ENCODE measurements around the gene KRTAP3-2. TPM values are rescaled to one million over a fixed set of nuclear protein-coding genes. Genes with fewer than 3 reads are reported as not detected.
A peak's percentile ranks its signal among the peaks of the same experiment; 100 is the strongest.

KRTAP3-2 gene
- total and polyA plus RNA-seq, 8 donors = not detected

- H3K4me1 ChIP-seq = no peaks in the 10 kb centered on the region
- TF ChIP-seq POLR2A (IDR thresholded peaks at IDR 0.05) (no peak), CTCF (IDR thresholded peaks at IDR 0.05) (no peak)
- no peaks in the 10 kb centered on the region for H3K9me3 ChIP-seq
- H3K36me3 ChIP-seq = no peaks in the 10 kb centered on the region
- H3K27me3 ChIP-seq = peaks cover 0 to 6% (median 0%) of the 10 kb centered on the region in 3 donors
- intact Hi-C loops (cut with DNase I; ENCODE audit: low total_unique reads) = no loop called here
- 56 to 75% (median 62%) methylated on average over 8 of the region's 8 CpGs for WGBS, 5 donors
- DNase-seq = peak in 1 of 2 donors; percentile 60
- H3K4me3 ChIP-seq = no peak overlapping the region
- no peak overlapping the region for H3K27ac ChIP-seq
Observed at GRCh38 chr17:40956401-40957254, 43.1 kb downstream of the KRTAP3-2 start.

GRCh38 chr17:40953881-40954280, 45.8 kb downstream of the KRTAP3-2 start:
- H3K9me3 ChIP-seq = no peaks in the 10 kb centered on the region
- WGBS, 5 donors = 77 to 89% (median 87%) methylated on average over 2 of the region's 2 CpGs
- TF ChIP-seq POLR2A (IDR thresholded peaks at IDR 0.05) = no peak
- no peak for TF ChIP-seq EP300 (IDR thresholded peaks at IDR 0.05)
- no peak for TF ChIP-seq POLR2AphosphoS5 (IDR thresholded peaks at IDR 0.05)
- no peak for TF ChIP-seq CTCF (IDR thresholded peaks at IDR 0.05)
- peaks cover 0 to 7% (median 6%) of the 10 kb centered on the region in 3 donors for H3K27me3 ChIP-seq
- no peak overlapping the region for H3K4me3 ChIP-seq
- intact Hi-C loops (cut with DNase I; ENCODE audit: low total_unique reads) = no loop called here
- no peak overlapping the region for H3K27ac ChIP-seq
- no peaks in the 10 kb centered on the region for H3K36me3 ChIP-seq
- DNase-seq = no peak
- H3K4me1 ChIP-seq = peaks cover 0 to 10% (median 2%) of the 10 kb centered on the region in 4 donors

- TF ChIP-seq POLR2AphosphoS5 (IDR thresholded peaks at IDR 0.05) (no peak), CTCF (IDR thresholded peaks at IDR 0.05) (no peak), POLR2A (IDR thresholded peaks at IDR 0.05) (no peak), EP300 (IDR thresholded peaks at IDR 0.05) (no peak)
- Histone ChIP-seq H3K27ac (no peak overlapping the region), H3K9me3 (no peaks in the 10 kb centered on the region), H3K27me3 (peaks cover 0 to 20% (median 6%) of the 10 kb centered on the region in 3 donors), H3K36me3 (no peaks in the 10 kb centered on the region), H3K4me3 (no peak overlapping the region), H3K4me1 (peaks cover 0 to 10% (median 2%) of the 10 kb centered on the region in 4 donors)
- intact Hi-C loops (cut with DNase I; ENCODE audit: low total_unique reads) = no loop called here
- DNase-seq = no peak
- WGBS, 5 donors = 42 to 79% (median 61%) methylated on average over 1 of the region's 1 CpG
Observed at GRCh38 chr17:40952661-40953060, 47.0 kb downstream of the KRTAP3-2 start.

GRCh38 chr17:40952154-40952553, 47.6 kb downstream of the KRTAP3-2 start:
- Histone ChIP-seq H3K9me3 (no peaks in the 10 kb centered on the region), H3K27ac (no peak overlapping the region), H3K36me3 (no peaks in the 10 kb centered on the region), H3K27me3 (peaks cover 0 to 22% (median 6%) of the 10 kb centered on the region in 3 donors), H3K4me3 (no peak overlapping the region), H3K4me1 (peaks cover 0 to 10% (median 2%) of the 10 kb centered on the region in 4 donors)
- no peak for DNase-seq
- TF ChIP-seq EP300 (IDR thresholded peaks at IDR 0.05) = no peak
- no peak for TF ChIP-seq POLR2AphosphoS5 (IDR thresholded peaks at IDR 0.05)
- no peak for TF ChIP-seq POLR2A (IDR thresholded peaks at IDR 0.05)
- TF ChIP-seq CTCF (IDR thresholded peaks at IDR 0.05) = no peak
- intact Hi-C loops (cut with DNase I; ENCODE audit: low total_unique reads) = no loop called here
- 83 to 96% (median 94%) methylated on average over 2 of the region's 2 CpGs for WGBS, 5 donors
